Measurements from ENCODE around the gene RASGRP3.

- TF ChIP-seq CTCF (IDR thresholded peaks at IDR 0.05; ENCODE audit: low read length) = no peak
- TF ChIP-seq EZH2 (IDR thresholded peaks at IDR 0.05; ENCODE audit: borderline replicate concordance, low read length) = no peak
Observed at GRCh38 chr2:33581872-33582271, 105.4 kb downstream of the RASGRP3 start.
